ENCODE measurements around the gene SLC6A7. TPM values are rescaled to one million over a fixed set of nuclear protein-coding genes. Genes with fewer than 3 reads are reported as not detected.

SLC6A7 gene
- total RNA-seq, 1 experiment from 2014 or later, result 0.04 TPM

- Mint-ChIP-seq H3K4me1 (peaks cover 5% of the 10 kb centered on the region; the same call in 1 of the 2 replicates), H3K9me3 (no peaks in the 10 kb centered on the region), H3K27ac (no peak overlapping the region), H3K27me3 (ENCODE audit: low read depth) (no peaks in the 10 kb centered on the region; the same call in none of the 2 replicates), H3K36me3 (no peaks in the 10 kb centered on the region), H3K4me3 (no peak overlapping the region)
- CTCF ChIA-PET, result interaction anchor here (1.0 kb wide), 1 partner anchor 41 kb away, joined by 3 read pairs; no protein-coding TSS in a partner anchor
- POLR2A ChIA-PET, result no interaction called here
- no peak for TF ChIP-seq MLX (CRISPR knock-in tag; IDR thresholded peaks at IDR 0.05)
- no peak for TF ChIP-seq E2F1 (CRISPR knock-in tag; IDR thresholded peaks at IDR 0.05)
- TF ChIP-seq ELF4 (CRISPR knock-in tag; IDR thresholded peaks at IDR 0.05; ENCODE audit: low read depth), result no peak
- DNase-seq (ENCODE audit: low spot score) (no peak), ATAC-seq (no peak)
Observed at GRCh38 chr5:150202501-150202900, 12.6 kb downstream of the SLC6A7 start.

GRCh38 chr5:150203832-150204589 lies 14.1 kb downstream of the SLC6A7 start:
- Mint-ChIP-seq H3K27ac (no peak overlapping the region), H3K9me3 (no peaks in the 10 kb centered on the region), H3K4me1 (peaks cover 11% of the 10 kb centered on the region), H3K4me3 (no peak overlapping the region), H3K27me3 (ENCODE audit: low read depth) (no peaks in the 10 kb centered on the region; the same call in none of the 2 replicates), H3K36me3 (no peaks in the 10 kb centered on the region)
- ChIA-PET CTCF (interaction anchor here (1.1 kb wide), 1 partner anchor 28 kb away, joined by 4 read pairs; no protein-coding TSS in a partner anchor), POLR2A (no interaction called here)
- ATAC-seq, result peak; percentile 19; the same call in 1 of the 2 replicates
- DNase-seq (ENCODE audit: low spot score), result no peak
- TF ChIP-seq NR2C2 (CRISPR knock-in tag; IDR thresholded peaks at IDR 0.05) (no peak), SMAD3 (CRISPR knock-in tag; IDR thresholded peaks at IDR 0.05; ENCODE audit: borderline replicate concordance) (no peak), NFATC4 (CRISPR knock-in tag; IDR thresholded peaks at IDR 0.05) (no peak), ATF3 (CRISPR knock-in tag; conservative IDR thresholded peaks at IDR 0.05) (no peak), NR3C1 (CRISPR knock-in tag; conservative IDR thresholded peaks at IDR 0.05; ENCODE audit: low read depth) (no peak), ZNF396 (CRISPR knock-in tag; IDR thresholded peaks at IDR 0.05; ENCODE audit: borderline replicate concordance) (no peak), TEAD4 (CRISPR knock-in tag; IDR thresholded peaks at IDR 0.05) (no peak), NFE2L1 (CRISPR knock-in tag; IDR thresholded peaks at IDR 0.05) (no peak)
- TF ChIP-seq, protein P1, sequence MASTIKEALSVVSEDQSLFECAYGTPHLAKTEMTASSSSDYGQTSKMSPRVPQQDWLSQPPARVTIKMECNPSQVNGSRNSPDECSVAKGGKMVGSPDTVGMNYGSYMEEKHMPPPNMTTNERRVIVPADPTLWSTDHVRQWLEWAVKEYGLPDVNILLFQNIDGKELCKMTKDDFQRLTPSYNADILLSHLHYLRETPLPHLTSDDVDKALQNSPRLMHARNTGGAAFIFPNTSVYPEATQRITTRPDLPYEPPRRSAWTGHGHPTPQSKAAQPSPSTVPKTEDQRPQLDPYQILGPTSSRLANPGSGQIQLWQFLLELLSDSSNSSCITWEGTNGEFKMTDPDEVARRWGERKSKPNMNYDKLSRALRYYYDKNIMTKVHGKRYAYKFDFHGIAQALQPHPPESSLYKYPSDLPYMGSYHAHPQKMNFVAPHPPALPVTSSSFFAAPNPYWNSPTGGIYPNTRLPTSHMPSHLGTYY (CRISPR knock-in tag; IDR thresholded peaks at IDR 0.05), result no peak

DNA sequence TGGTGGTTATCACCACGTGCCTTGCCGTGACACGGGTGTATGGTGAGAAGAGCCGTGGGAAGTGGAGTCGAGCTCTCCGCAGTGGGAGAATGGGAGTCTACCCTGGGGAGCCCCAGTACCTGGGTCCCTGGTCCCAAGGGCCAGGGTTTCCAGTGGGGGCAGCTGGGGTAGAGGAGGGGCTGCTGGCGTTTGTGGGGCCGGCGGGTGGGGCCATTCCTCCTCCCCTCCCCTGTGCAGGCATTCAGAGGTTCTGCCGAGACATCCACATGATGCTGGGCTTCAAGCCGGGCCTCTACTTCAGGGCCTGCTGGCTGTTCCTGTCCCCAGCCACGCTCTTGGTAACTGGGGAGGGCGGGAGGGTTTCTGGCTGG lies 14.7 kb downstream of the SLC6A7 start:
- Mint-ChIP-seq H3K27ac (no peak overlapping the region), H3K4me1 (peaks cover 15% of the 10 kb centered on the region), H3K36me3 (no peaks in the 10 kb centered on the region), H3K9me3 (no peaks in the 10 kb centered on the region), H3K4me3 (no peak overlapping the region), H3K27me3 (ENCODE audit: low read depth) (no peaks in the 10 kb centered on the region; the same call in none of the 2 replicates)
- ATAC-seq, result no peak
- CTCF ChIA-PET, result interaction anchor here (0.6 to 2.6 kb wide), 4 partner anchors 14 to 339 kb away, joined by 3 to 7 read pairs (median 4); no protein-coding TSS in a partner anchor
- POLR2A ChIA-PET, result no interaction called here
- DNase-seq (ENCODE audit: low spot score), result no peak
- TF ChIP-seq GRHL2 (CRISPR knock-in tag; IDR thresholded peaks at IDR 0.05; ENCODE audit: insufficient replicate concordance, severe bottlenecking) (no peak), HMGXB4 (CRISPR knock-in tag; IDR thresholded peaks at IDR 0.05) (no peak), NR1H2 (CRISPR knock-in tag; IDR thresholded peaks at IDR 0.05) (no peak), ETV6 (CRISPR knock-in tag; IDR thresholded peaks at IDR 0.05) (no peak), ATF1 (CRISPR knock-in tag; IDR thresholded peaks at IDR 0.05) (no peak), TP53 (CRISPR knock-in tag; IDR thresholded peaks at IDR 0.05) (no peak), ZNF423 (CRISPR knock-in tag; IDR thresholded peaks at IDR 0.05) (no peak), CDX4 (CRISPR knock-in tag; IDR thresholded peaks at IDR 0.05; ENCODE audit: borderline replicate concordance) (no peak), SMAD4 (CRISPR knock-in tag; IDR thresholded peaks at IDR 0.05) (no peak), ARID4B (CRISPR knock-in tag; IDR thresholded peaks at IDR 0.05; ENCODE audit: borderline replicate concordance) (no peak)

Measured in WTC11 (cell line).